NCI-H146 treated with DMSO at 0.1 percent for 48 hours (cell line): ENCODE results near the gene SPATA24.

Experiments
- DNase-seq: peaks from one replicate; lab custom pipeline; 2025; ENCODE audit not compliant: unreplicated experiment; lab: John Stamatoyannopoulos, UW

The SPATA24 gene

GRCh38 chr5:139383993-139384590 is 19.8 kb downstream of the SPATA24 start:
- no peak for DNase-seq

GRCh38 chr5:139383275-139383992 is 20.5 kb downstream of the SPATA24 start, which contains the start of gene SLC23A1:
SLC23A1 (minus strand) TSS chr5:139383297; CDS start chr5:139383253, 44 bp downstream.
- no peak for DNase-seq

- DNase-seq, result no peak
These were observed 21.1 kb downstream of the SPATA24 start for GRCh38 chr5:139382807-139383206.

- no peak for DNase-seq
These were observed 21.8 kb downstream of the SPATA24 start for GRCh38 chr5:139381837-139382761.

GRCh38 chr5:139379626-139380449 is 24.1 kb downstream of the SPATA24 start:
- DNase-seq, result no peak

GRCh38 chr5:139378941-139379361 is 24.9 kb downstream of the SPATA24 start:
- no peak for DNase-seq

GRCh38 chr5:139378101-139378825 is 25.6 kb downstream of the SPATA24 start:
- DNase-seq, result no peak

- no peak for DNase-seq
These were observed 26.7 kb downstream of the SPATA24 start for GRCh38 chr5:139377226-139377625.

GRCh38 chr5:139376364-139376763 is 27.5 kb downstream of the SPATA24 start:
- no peak for DNase-seq

- DNase-seq, result no peak
These were observed 29.0 kb downstream of the SPATA24 start for GRCh38 chr5:139374909-139375308.

GRCh38 chr5:139371482-139372435 is 32.1 kb downstream of the SPATA24 start:
- DNase-seq, result no peak

- DNase-seq, result no peak
These were observed 34.7 kb downstream of the SPATA24 start for GRCh38 chr5:139369181-139369580.

GRCh38 chr5:139368613-139369012 is 35.3 kb downstream of the SPATA24 start:
- no peak for DNase-seq

GRCh38 chr5:139364466-139364865 is 39.4 kb downstream of the SPATA24 start:
- DNase-seq, result no peak

- no peak for DNase-seq
These were observed 40.0 kb downstream of the SPATA24 start for GRCh38 chr5:139363937-139364336.

- no peak for DNase-seq
These were observed 42.0 kb downstream of the SPATA24 start for GRCh38 chr5:139361835-139362429.

GRCh38 chr5:139360384-139360783 is 43.5 kb downstream of the SPATA24 start:
- DNase-seq, result no peak

GRCh38 chr5:139358064-139358463 is 45.8 kb downstream of the SPATA24 start:
- DNase-seq, result no peak
